ENCODE data around the gene PRKCE. TPM values are rescaled to one million over a fixed set of nuclear protein-coding genes. Genes with fewer than 3 reads are reported as not detected.

Gene PRKCE
- polyA plus RNA-seq, 1 of the 3 experiments (the other 2 are of a cell fraction) = 16.3 TPM

DNA sequence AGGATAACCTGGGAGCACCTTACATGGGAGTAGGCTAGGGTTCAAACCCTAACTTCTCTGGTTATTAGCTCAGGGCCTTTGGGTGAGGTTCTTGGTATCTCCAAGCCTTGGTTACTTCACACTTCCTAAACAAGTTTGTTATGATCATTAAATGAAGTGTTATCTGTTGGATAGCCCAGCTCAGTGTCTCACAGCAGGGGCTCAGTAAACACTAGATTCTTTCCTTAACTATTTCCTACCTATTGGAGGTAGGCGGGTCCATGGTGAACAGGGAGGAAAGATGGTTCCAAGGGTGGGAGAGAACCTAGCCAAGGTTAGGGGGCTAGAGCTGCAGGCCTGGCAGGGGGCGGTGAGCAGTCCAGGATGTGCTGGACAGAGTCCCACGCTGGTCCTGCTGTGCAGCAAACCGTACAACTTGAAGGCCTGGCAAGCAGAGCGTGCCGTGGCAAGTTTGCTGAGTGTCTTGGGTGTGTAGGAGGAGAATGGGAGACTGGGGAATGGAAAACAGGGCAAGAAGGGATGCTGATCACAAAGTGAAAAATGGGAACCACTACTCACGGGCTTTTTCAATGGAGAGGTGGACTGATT, 259.1 kb downstream of the PRKCE start:
- H3F3A ChIP-seq (replicated peaks; ENCODE audit: insufficient read depth) = no peaks in the 10 kb centered on the region
- H3K79me2 ChIP-seq (ENCODE audit: insufficient read depth) = no peaks in the 10 kb centered on the region
- H3K27ac ChIP-seq (ENCODE audit: low read depth in 2 of 2, low read length in 1 of 2) = no peak overlapping the region
- H3K27me3 ChIP-seq (ENCODE audit: insufficient read depth) = no peaks in the 10 kb centered on the region
- POLR2A ChIA-PET = no interaction called here
- no peak overlapping the region for H3K4me2 ChIP-seq
- peaks cover 0 to 6% of the 10 kb centered on the region in 2 experiments; a peak in 1 of 4 replicates for H3K4me1 ChIP-seq (ENCODE audit: control insufficient read depth in 1 of 2, insufficient read depth in 2 of 2, low read depth in 1 of 2, low read length in 1 of 2)
- H3K9me2 ChIP-seq = no peaks in the 10 kb centered on the region
- no peak overlapping the region for H3K4me3 ChIP-seq (ENCODE audit: low read depth in 2 of 2, low read length in 1 of 2)
- no peak overlapping the region for H3K9ac ChIP-seq
- H4K20me1 ChIP-seq (ENCODE audit: insufficient read depth) = no peaks in the 10 kb centered on the region
- no peak for DNase-seq
- H2AFZ ChIP-seq (ENCODE audit: low read depth) = no peak overlapping the region
- H3K36me3 ChIP-seq (replicated peaks in 1 of 2; ENCODE audit: control insufficient read depth in 1 of 2, insufficient read depth in 2 of 2, low read length in 1 of 2) = no peaks in the 10 kb centered on the region
- H3K9me3 ChIP-seq = no peaks in the 10 kb centered on the region
- no peak for TF ChIP-seq JUND (IDR thresholded peaks at IDR 0.05)
- TF ChIP-seq RFX5 (IDR thresholded peaks at IDR 0.05; ENCODE audit: low read length) = no peak
- no peak for TF ChIP-seq SMC3 (IDR thresholded peaks at IDR 0.05; ENCODE audit: low read depth, low read length)
- no peak for TF ChIP-seq NFIC (IDR thresholded peaks at IDR 0.05; ENCODE audit: borderline replicate concordance)
- no peak for TF ChIP-seq TCF12 (IDR thresholded peaks at IDR 0.05)
- no peak for TF ChIP-seq GATA2 (CRISPR knock-in tag; IDR thresholded peaks at IDR 0.05)
- TF ChIP-seq ELF1 (IDR thresholded peaks at IDR 0.05) = no peak
- TF ChIP-seq, protein P1, sequence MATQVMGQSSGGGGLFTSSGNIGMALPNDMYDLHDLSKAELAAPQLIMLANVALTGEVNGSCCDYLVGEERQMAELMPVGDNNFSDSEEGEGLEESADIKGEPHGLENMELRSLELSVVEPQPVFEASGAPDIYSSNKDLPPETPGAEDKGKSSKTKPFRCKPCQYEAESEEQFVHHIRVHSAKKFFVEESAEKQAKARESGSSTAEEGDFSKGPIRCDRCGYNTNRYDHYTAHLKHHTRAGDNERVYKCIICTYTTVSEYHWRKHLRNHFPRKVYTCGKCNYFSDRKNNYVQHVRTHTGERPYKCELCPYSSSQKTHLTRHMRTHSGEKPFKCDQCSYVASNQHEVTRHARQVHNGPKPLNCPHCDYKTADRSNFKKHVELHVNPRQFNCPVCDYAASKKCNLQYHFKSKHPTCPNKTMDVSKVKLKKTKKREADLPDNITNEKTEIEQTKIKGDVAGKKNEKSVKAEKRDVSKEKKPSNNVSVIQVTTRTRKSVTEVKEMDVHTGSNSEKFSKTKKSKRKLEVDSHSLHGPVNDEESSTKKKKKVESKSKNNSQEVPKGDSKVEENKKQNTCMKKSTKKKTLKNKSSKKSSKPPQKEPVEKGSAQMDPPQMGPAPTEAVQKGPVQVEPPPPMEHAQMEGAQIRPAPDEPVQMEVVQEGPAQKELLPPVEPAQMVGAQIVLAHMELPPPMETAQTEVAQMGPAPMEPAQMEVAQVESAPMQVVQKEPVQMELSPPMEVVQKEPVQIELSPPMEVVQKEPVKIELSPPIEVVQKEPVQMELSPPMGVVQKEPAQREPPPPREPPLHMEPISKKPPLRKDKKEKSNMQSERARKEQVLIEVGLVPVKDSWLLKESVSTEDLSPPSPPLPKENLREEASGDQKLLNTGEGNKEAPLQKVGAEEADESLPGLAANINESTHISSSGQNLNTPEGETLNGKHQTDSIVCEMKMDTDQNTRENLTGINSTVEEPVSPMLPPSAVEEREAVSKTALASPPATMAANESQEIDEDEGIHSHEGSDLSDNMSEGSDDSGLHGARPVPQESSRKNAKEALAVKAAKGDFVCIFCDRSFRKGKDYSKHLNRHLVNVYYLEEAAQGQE (IDR thresholded peaks at IDR 0.05; ENCODE audit: low read depth, low read length) = no peak
- no peak for TF ChIP-seq TEAD4 (IDR thresholded peaks at IDR 0.05; ENCODE audit: borderline replicate concordance, insufficient read depth)
- TF ChIP-seq, protein P2, sequence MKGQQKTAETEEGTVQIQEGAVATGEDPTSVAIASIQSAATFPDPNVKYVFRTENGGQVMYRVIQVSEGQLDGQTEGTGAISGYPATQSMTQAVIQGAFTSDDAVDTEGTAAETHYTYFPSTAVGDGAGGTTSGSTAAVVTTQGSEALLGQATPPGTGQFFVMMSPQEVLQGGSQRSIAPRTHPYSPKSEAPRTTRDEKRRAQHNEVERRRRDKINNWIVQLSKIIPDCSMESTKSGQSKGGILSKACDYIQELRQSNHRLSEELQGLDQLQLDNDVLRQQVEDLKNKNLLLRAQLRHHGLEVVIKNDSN (IDR thresholded peaks at IDR 0.05; ENCODE audit: borderline replicate concordance, low read depth) = no peak
- no peak for TF ChIP-seq MXI1 (IDR thresholded peaks at IDR 0.05; ENCODE audit: low read depth, low read length)
- TF ChIP-seq TAF1 (IDR thresholded peaks at IDR 0.05; ENCODE audit: borderline replicate concordance, low read depth, low read length) = no peak
- no peak for TF ChIP-seq SIN3A (IDR thresholded peaks at IDR 0.05; ENCODE audit: borderline replicate concordance, low read depth, low read length)
- TF ChIP-seq, protein P3, sequence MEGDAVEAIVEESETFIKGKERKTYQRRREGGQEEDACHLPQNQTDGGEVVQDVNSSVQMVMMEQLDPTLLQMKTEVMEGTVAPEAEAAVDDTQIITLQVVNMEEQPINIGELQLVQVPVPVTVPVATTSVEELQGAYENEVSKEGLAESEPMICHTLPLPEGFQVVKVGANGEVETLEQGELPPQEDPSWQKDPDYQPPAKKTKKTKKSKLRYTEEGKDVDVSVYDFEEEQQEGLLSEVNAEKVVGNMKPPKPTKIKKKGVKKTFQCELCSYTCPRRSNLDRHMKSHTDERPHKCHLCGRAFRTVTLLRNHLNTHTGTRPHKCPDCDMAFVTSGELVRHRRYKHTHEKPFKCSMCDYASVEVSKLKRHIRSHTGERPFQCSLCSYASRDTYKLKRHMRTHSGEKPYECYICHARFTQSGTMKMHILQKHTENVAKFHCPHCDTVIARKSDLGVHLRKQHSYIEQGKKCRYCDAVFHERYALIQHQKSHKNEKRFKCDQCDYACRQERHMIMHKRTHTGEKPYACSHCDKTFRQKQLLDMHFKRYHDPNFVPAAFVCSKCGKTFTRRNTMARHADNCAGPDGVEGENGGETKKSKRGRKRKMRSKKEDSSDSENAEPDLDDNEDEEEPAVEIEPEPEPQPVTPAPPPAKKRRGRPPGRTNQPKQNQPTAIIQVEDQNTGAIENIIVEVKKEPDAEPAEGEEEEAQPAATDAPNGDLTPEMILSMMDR (IDR thresholded peaks at IDR 0.05) = no peak
- no peak for TF ChIP-seq FOXM1 (IDR thresholded peaks at IDR 0.05; ENCODE audit: low read depth)
- no peak for TF ChIP-seq NRF1 (IDR thresholded peaks at IDR 0.05; ENCODE audit: low read depth, low read length)
- no peak for TF ChIP-seq MEF2A (IDR thresholded peaks at IDR 0.05; ENCODE audit: borderline replicate concordance, low read depth)
- TF ChIP-seq, protein P4, sequence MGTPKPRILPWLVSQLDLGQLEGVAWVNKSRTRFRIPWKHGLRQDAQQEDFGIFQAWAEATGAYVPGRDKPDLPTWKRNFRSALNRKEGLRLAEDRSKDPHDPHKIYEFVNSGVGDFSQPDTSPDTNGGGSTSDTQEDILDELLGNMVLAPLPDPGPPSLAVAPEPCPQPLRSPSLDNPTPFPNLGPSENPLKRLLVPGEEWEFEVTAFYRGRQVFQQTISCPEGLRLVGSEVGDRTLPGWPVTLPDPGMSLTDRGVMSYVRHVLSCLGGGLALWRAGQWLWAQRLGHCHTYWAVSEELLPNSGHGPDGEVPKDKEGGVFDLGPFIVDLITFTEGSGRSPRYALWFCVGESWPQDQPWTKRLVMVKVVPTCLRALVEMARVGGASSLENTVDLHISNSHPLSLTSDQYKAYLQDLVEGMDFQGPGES (IDR thresholded peaks at IDR 0.05; ENCODE audit: low read depth, low read length) = no peak
- CTCF ChIA-PET = interaction anchor here (1.4 to 1.7 kb wide), 2 partner anchors 12 to 266 kb away, joined by 3 to 4 read pairs; no protein-coding TSS in a partner anchor
- 97% methylated on average over 7 of the region's 7 CpGs for WGBS (ENCODE audit: low lambda C conversion rate)

Measured in SK-N-SH (cell line).